Activated CD8-positive, alpha-beta memory T cell treated with anti-CD3 and anti-CD28 coated beads, Interleukin-2, amount 50 U/mL, for 4 hours (primary cell): Measurements from ENCODE around the gene ZNF385C.

Experiments used
- DNase-seq: peaks from one replicate; pipeline ENCODE4 v3.0.0-alpha.2; 2020

ZNF385C gene

GRCh38 chr17:42072323-42073187, 25.7 kb downstream of the ZNF385C start:
- DNase-seq, result no peak

- DNase-seq, result no peak
Observed at GRCh38 chr17:42071810-42072209, 26.5 kb downstream of the ZNF385C start.

GRCh38 chr17:42068979-42069378, 29.3 kb downstream of the ZNF385C start:
- DNase-seq, result no peak

GRCh38 chr17:42067371-42068091, 30.7 kb downstream of the ZNF385C start:
- peak; percentile 75 for DNase-seq

GRCh38 chr17:42065201-42065600, 33.1 kb downstream of the ZNF385C start:
- DNase-seq, result no peak

GRCh38 chr17:42062681-42063080, 35.6 kb downstream of the ZNF385C start:
- DNase-seq, result no peak

GRCh38 chr17:42061646-42062487, 36.4 kb downstream of the ZNF385C start:
- DNase-seq, result no peak

- no peak for DNase-seq
Observed at GRCh38 chr17:42060231-42060630, 38.0 kb downstream of the ZNF385C start.

- no peak for DNase-seq
Observed at GRCh38 chr17:42059815-42060214, 38.5 kb downstream of the ZNF385C start.

GRCh38 chr17:42058063-42058462, 40.2 kb downstream of the ZNF385C start:
- DNase-seq, result no peak

- no peak for DNase-seq
Observed at GRCh38 chr17:42056635-42057034, 41.6 kb downstream of the ZNF385C start.

- no peak for DNase-seq
Observed at GRCh38 chr17:42055496-42055895, 42.8 kb downstream of the ZNF385C start.

- DNase-seq, result no peak
Observed at GRCh38 chr17:42055027-42055426, 43.2 kb downstream of the ZNF385C start.

- no peak for DNase-seq
Observed at GRCh38 chr17:42053731-42054500, 44.4 kb downstream of the ZNF385C start.

- no peak for DNase-seq
Observed at GRCh38 chr17:42052346-42052877, 45.9 kb downstream of the ZNF385C start.

- DNase-seq, result no peak
Observed at GRCh38 chr17:42051645-42052044, 46.6 kb downstream of the ZNF385C start.

- DNase-seq, result no peak
Observed at GRCh38 chr17:42051013-42051400, 47.3 kb downstream of the ZNF385C start.

GRCh38 chr17:42050393-42051012, 47.8 kb downstream of the ZNF385C start, which contains the start of gene C17orf113:
C17orf113 (minus strand) TSS chr17:42050601; CDS start chr17:42043376, 7,225 bp downstream.
- peak; percentile 62 for DNase-seq

GRCh38 chr17:42049834-42050392, 48.4 kb downstream of the ZNF385C start:
- no peak for DNase-seq

GRCh38 chr17:42047343-42047742, 50.9 kb downstream of the ZNF385C start:
- no peak for DNase-seq

GRCh38 chr17:42045719-42046118, 52.6 kb downstream of the ZNF385C start:
- DNase-seq, result no peak
